AG04450 (cell line): ENCODE data around the gene IGFN1. TPM values are rescaled to one million over a fixed set of nuclear protein-coding genes. Genes with fewer than 3 reads are reported as not detected.

Experiments used
- CTCF ChIA-PET: fragments of 300-600, 350-600 bp; formaldehyde crosslinking; extraction: SDS; loops from one replicate; lab custom pipeline; 2022; ENCODE audit warnings: antibody characterized with exemption, inconsistent platforms; lab: Charles Lee
- POLR2A ChIA-PET: fragments of 350-600 bp; formaldehyde crosslinking; extraction: SDS; loops from one replicate; lab custom pipeline; 2021; ENCODE audit warnings: antibody characterized with exemption, inconsistent platforms; lab: Yijun Ruan, JAX
- DNase-seq: peaks from one replicate; pipeline ENCODE4 v3.0.0-alpha.2; 2011; ENCODE audit warnings: low read depth, low spot score
- H3K27ac ChIP-seq: one replicate; pipeline ENCODE4 v1.5.1; 2012; ENCODE audit warnings: low read depth, low read length, control low read depth
- H3K27me3 ChIP-seq: one replicate; pipeline ENCODE4 v1.6.0; 2012; ENCODE audit warnings: low read length; ENCODE audit not compliant: control insufficient read depth, insufficient read depth
- H3K4me3 ChIP-seq: 2 replicates; pipeline ENCODE4 v1.5.1; 2011; ENCODE audit warnings: mild to moderate bottlenecking, low read depth, low read length, control low read depth
- H3K9me3 ChIP-seq: 2 replicates; pipeline ENCODE4 v1.5.1; 2012; ENCODE audit warnings: low read length; ENCODE audit not compliant: control insufficient read depth, insufficient read depth
- polyA plus RNA-seq: library from polyadenylated mRNA; depleted of rRNA; stranded (reverse); fragments of >200 nt; gene quantifications from 2 replicates; pipeline ENCODE4 v1.2.3, GENCODE V29; 2011
- TF ChIP-seq, protein P1 (sequence below): IDR thresholded peaks from 2 replicates; pipeline ENCODE4 v1.5.1; 2011; ENCODE audit warnings: low read depth, low read length, control low read depth, inconsistent platforms

The IGFN1 gene
- polyA plus RNA-seq, 1 experiment, result not detected

DNA sequence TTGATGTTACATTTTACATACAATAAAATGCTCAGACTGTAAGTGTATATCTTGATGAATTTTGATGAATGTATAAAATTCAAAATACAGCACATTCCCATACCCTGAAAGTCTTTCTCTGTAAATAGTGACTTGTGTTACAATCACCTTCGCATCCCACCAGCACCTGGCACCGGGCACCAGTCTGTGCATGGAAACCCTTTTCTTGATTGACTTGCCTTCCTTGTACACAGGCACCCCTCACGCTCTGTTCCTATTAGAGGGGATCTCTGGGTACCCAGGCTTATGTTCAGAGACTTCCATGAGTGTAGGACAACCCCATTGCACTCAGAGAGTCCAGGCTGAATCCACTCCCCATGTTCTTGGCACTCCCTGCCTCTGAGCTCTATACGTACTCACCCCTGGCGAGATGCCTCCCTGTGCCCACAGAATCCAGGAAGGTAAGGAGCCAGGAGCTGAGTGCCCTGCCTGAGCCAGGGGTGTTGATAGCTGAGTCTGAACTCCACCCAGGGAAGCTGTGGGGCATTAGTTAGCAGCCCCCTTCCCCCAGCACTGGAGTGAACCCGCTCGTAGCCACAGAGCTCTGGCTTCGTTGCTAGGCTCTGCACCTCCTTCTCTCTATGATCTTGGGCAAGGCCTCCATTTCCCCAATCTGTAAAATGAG lies 70.2 kb downstream of the IGFN1 start:
- H3K27ac ChIP-seq, result no peak overlapping the region
- H3K4me3 ChIP-seq, result no peak overlapping the region
- TF ChIP-seq, protein P1, sequence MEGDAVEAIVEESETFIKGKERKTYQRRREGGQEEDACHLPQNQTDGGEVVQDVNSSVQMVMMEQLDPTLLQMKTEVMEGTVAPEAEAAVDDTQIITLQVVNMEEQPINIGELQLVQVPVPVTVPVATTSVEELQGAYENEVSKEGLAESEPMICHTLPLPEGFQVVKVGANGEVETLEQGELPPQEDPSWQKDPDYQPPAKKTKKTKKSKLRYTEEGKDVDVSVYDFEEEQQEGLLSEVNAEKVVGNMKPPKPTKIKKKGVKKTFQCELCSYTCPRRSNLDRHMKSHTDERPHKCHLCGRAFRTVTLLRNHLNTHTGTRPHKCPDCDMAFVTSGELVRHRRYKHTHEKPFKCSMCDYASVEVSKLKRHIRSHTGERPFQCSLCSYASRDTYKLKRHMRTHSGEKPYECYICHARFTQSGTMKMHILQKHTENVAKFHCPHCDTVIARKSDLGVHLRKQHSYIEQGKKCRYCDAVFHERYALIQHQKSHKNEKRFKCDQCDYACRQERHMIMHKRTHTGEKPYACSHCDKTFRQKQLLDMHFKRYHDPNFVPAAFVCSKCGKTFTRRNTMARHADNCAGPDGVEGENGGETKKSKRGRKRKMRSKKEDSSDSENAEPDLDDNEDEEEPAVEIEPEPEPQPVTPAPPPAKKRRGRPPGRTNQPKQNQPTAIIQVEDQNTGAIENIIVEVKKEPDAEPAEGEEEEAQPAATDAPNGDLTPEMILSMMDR, result no peak
- DNase-seq, result no peak
- peaks cover 3% of the 10 kb centered on the region; the same call in 1 of the 2 replicates for H3K9me3 ChIP-seq
- H3K27me3 ChIP-seq, result no peaks in the 10 kb centered on the region
- POLR2A ChIA-PET, result no interaction called here
- CTCF ChIA-PET, result interaction anchor here (0.5 to 1.6 kb wide), 4 partner anchors 86 to 289 kb away, joined by 4 to 6 read pairs (median 5); no protein-coding TSS in a partner anchor

DNA sequence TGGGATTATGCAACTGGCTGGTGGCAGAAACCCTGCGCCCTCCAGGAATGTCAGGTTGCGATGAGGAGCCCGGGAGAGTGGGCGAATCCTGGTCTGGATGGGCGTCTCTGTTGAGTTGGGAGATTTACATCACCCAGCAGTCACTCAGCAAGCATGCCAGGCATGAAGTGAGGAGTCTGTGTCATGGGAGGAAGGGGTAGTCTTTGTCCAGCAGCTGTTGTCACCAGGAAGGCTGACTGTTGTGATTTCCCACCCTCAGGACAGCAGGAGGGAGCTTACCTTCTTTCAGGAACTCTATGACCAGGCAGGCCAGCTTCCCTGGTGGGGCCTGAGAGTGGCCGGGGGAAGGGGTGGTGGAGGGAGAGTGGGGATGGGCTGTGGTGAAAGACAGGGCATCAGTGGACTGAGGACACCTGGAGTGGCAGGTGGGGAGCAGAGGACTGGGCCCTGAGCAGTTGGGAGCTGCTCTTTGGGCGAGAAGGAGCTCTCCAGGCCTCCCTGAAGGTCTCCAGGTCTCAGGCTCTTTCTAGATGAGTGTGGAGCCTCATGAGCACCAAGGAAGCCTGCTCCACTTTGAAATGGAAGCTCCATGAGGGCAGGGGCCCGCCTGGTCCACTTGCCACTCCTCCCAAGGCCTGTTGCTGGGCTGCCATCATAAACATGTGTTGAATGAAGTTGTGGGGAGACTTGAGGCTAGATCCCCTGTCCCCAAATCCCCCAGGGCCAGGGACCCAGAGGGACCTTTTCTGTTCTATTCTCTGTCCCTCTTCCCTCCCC lies 71.3 kb downstream of the IGFN1 start:
- Histone ChIP-seq H3K27ac (no peak overlapping the region), H3K4me3 (no peak overlapping the region), H3K27me3 (no peaks in the 10 kb centered on the region), H3K9me3 (peaks cover 3% of the 10 kb centered on the region; the same call in 1 of the 2 replicates)
- no peak for DNase-seq
- TF ChIP-seq, protein P1, result no peak
- POLR2A ChIA-PET, result interaction anchor here (0.7 kb wide), 1 partner anchor 92 kb away, joined by 3 read pairs; no protein-coding TSS in a partner anchor
- CTCF ChIA-PET, result interaction anchor here (0.6 to 1.8 kb wide), 4 partner anchors 8 to 290 kb away, joined by 3 to 10 read pairs (median 4); no protein-coding TSS in a partner anchor

DNA sequence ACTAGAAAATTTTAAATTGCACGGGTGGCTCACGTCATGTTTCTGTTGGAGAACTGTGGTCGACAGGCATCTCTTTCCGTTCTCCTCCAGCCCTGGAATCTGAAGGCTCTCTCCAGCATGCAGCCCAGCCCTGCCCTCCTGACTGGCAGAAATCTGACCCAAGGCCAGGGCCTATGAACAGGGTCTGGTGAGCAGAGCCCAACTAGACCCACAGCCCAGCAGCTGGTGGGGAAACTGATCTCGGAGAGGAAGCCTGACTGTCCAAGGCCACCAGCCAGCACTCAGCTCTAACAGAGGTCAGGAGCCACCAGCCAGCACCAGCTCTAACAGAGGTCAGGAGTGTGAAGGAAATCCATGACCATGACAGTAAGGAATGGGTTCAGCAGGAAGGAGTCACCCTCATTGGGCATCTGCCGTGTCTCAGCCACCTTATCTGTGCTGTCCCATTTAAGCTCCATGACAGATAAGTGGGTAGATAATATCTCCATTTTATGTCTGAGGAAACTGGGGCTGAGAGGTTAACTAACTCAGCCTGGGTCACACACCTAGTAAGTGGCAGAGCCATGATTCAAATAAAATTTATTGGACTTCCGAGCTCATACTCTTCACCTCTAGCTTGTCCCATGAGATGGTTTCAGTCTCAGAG lies 72.5 kb downstream of the IGFN1 start:
- TF ChIP-seq, protein P1, result no peak
- CTCF ChIA-PET, result interaction anchor here (1.7 to 1.8 kb wide), 2 partner anchors 9 to 84 kb away, joined by 8 to 10 read pairs; no protein-coding TSS in a partner anchor
- no peak overlapping the region for H3K27ac ChIP-seq

DNA sequence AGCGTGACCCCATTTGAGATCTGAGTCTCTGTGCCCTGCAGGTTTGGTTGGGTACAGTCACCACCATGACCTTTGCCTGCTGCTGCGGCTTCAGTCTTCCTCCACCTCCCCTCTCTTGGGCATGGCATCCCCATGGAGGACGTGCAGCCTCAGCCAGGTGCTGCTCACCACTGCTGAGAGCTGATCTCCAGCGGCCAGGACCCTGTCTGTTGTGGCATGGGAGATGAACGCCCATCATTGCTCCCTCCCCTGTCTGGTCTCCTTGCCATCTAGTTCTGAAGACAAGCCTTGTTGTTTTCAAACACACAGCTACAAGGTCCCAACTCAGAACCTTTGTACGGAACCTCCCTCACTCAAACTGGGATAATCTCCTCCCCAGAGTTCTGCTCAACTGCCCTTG lies 73.4 kb downstream of the IGFN1 start:
- POLR2A ChIA-PET, result no interaction called here

More for the DNA sequence above, 72.5 kb downstream of the IGFN1 start:
- peaks cover 3% of the 10 kb centered on the region; the same call in 1 of the 2 replicates for H3K9me3 ChIP-seq
- H3K4me3 ChIP-seq, result no peak overlapping the region
- H3K27me3 ChIP-seq, result no peaks in the 10 kb centered on the region
- POLR2A ChIA-PET, result no interaction called here
- no peak for DNase-seq

More for the DNA sequence above, 73.4 kb downstream of the IGFN1 start:
- Histone ChIP-seq H3K27me3 (no peaks in the 10 kb centered on the region), H3K27ac (no peak overlapping the region), H3K9me3 (no peaks in the 10 kb centered on the region; the same call in 1 of the 2 replicates), H3K4me3 (no peak overlapping the region)
- TF ChIP-seq, protein P1, result no peak
- no peak for DNase-seq
- CTCF ChIA-PET, result interaction anchor here (1.7 to 1.8 kb wide), 2 partner anchors 10 to 83 kb away, joined by 8 to 10 read pairs; no protein-coding TSS in a partner anchor
